DOHH2 (cell line): ENCODE results near the gene PLCXD1.

ENCODE experiments used
- CTCF ChIP-seq: fragments of 200-600 bp; sonication (generic); IDR thresholded peaks from one replicate; pipeline ENCODE4 v1.5.1; 2014; ENCODE audit warnings: antibody characterized with exemption, mild to moderate bottlenecking, low read depth, low read length; ENCODE audit not compliant: poor library complexity, severe bottlenecking
- EZH2phosphoT487 ChIP-seq: fragments of 200-600 bp; sonication (generic); IDR thresholded peaks from 2 replicates; pipeline ENCODE4 v1.6.1; 2017; ENCODE audit warnings: borderline replicate concordance, mild to moderate bottlenecking, antibody characterized with exemption, low read length, moderate library complexity, mixed read lengths

- no peak for TF ChIP-seq CTCF
- TF ChIP-seq EZH2phosphoT487: no peak
Measured at GRCh38 chrX:250965-251364, 30.2 kb upstream of the PLCXD1 start.
